Panc1 (cell line): ENCODE measurements around the gene MVP. TPM values are rescaled to one million over a fixed set of nuclear protein-coding genes. Genes with fewer than 3 reads are reported as not detected.

Experiments
- ATAC-seq: fragments of 200-7000 bp; cut with Tn5 transposase; 2 replicates; pipeline ENCODE4 v1.9.1; 2020; ENCODE audit warnings: mild to moderate bottlenecking, moderate library complexity
- BruUV-seq: library from RNA; stranded (reverse); fragments of 400-500 nt; replicated peaks from 2 replicates; lab custom pipeline; 2021; lab: Mats Ljungman, UMichigan
- CTCF ChIA-PET: fragments of 300-600 bp; sonication (Branson Sonifier 250); formaldehyde crosslinking; loops from one replicate; lab custom pipeline; 2022; ENCODE audit warnings: antibody characterized with exemption; lab: Charles Lee
- POLR2A ChIA-PET: fragments of 300-600 bp; sonication (Branson Sonifier 250); formaldehyde crosslinking; loops from one replicate; lab custom pipeline; 2022; ENCODE audit warnings: antibody characterized with exemption; lab: Charles Lee
- DNase-seq: peaks from one replicate; pipeline ENCODE4 v3.0.0-alpha.2; 2010; ENCODE audit warnings: low read depth, low spot score
- H3K27ac ChIP-seq: 2 replicates; pipeline ENCODE4 v1.5.1; 2011; ENCODE audit warnings: mild to moderate bottlenecking, low read length, inconsistent platforms
- H3K27me3 ChIP-seq: fragments of 200-500 bp; sonication (Bioruptor generic); 2 replicates; pipeline ENCODE4 v1.6.0; 2014; ENCODE audit warnings: low read length, inconsistent platforms; ENCODE audit not compliant: control insufficient read depth, insufficient read depth
- H3K36me3 ChIP-seq: fragments of 200-500 bp; sonication (Bioruptor generic); 2 replicates; pipeline ENCODE4 v1.5.1; 2014; ENCODE audit warnings: inconsistent platforms, mild to moderate bottlenecking, low read length, moderate library complexity; ENCODE audit not compliant: control insufficient read depth, insufficient read depth
- H3K4me1 ChIP-seq: 2 replicates; pipeline ENCODE4 v1.5.1; 2011; ENCODE audit warnings: inconsistent platforms, mild to moderate bottlenecking, low read length, moderate library complexity; ENCODE audit not compliant: control insufficient read depth, insufficient read depth
- H3K4me3 ChIP-seq, 2 experiments: 2 replicates each; pipeline ENCODE4 v1.5.1; 2011 to 2012; ENCODE audit warnings: low read depth in 2 of 2, low read length in 2 of 2, mild to moderate bottlenecking in 2 of 2, inconsistent platforms in 1 of 2, moderate library complexity in 1 of 2
- H3K9me3 ChIP-seq: fragments of 200-500 bp; sonication (Bioruptor generic); 2 replicates; pipeline ENCODE4 v1.5.1; 2014; ENCODE audit warnings: low read depth, mild to moderate bottlenecking, inconsistent platforms, low read length, moderate library complexity; ENCODE audit not compliant: control insufficient read depth, insufficient read depth
- POLR2AphosphoS5 ChIP-seq: IDR thresholded peaks from 2 replicates; pipeline ENCODE4 v1.6.1; 2012; ENCODE audit warnings: mild to moderate bottlenecking, low read depth, low read length, moderate library complexity
- SIN3A ChIP-seq: IDR thresholded peaks from 2 replicates; pipeline ENCODE4 v1.6.1; 2012; ENCODE audit warnings: low read depth, mild to moderate bottlenecking, low read length, moderate library complexity, borderline replicate concordance; ENCODE audit not compliant: insufficient read depth
- TCF7L2 ChIP-seq: IDR thresholded peaks from 2 replicates; pipeline ENCODE4 v1.6.1; 2011; ENCODE audit warnings: mild to moderate bottlenecking, low read depth, low read length, inconsistent platforms
- in situ Hi-C: cut with HindIII; loops from 2 replicates; pipeline ENCODE4 v1.10.0; 2016; ENCODE audit warnings: low sequenced_read_pairs, low pct_unique_long_range_greater_than_20kb
- intact Hi-C: fragments of 100-400 bp; cut with micrococcal nuclease; formaldehyde crosslinking; loops from one replicate; pipeline ENCODE4 v1.10.0; 2022; ENCODE audit not compliant: unreplicated experiment
- total RNA-seq: library from RNA; stranded (reverse); gene quantifications from one replicate; pipeline ENCODE4 v1.2.1, GENCODE V29; 2021; ENCODE audit not compliant: unreplicated experiment
- TF ChIP-seq, protein P1 (sequence below): fragments of 450-650 bp; IDR thresholded peaks from 2 replicates; pipeline ENCODE4 v1.5.1; 2017; ENCODE audit warnings: mild to moderate bottlenecking
- TF ChIP-seq, protein P2 (sequence below), 2 experiments: IDR thresholded peaks; 2 replicates each; pipeline ENCODE4 v1.6.1; 2011 to 2012; ENCODE audit warnings: low read depth in 2 of 2, control low read depth in 1 of 2, low read length in 1 of 2, mild to moderate bottlenecking in 1 of 2, moderate library complexity in 1 of 2; ENCODE audit not compliant: insufficient read depth in 1 of 2

Gene MVP
- total RNA-seq, 1 experiment from 2014 or later: 107 TPM

DNA sequence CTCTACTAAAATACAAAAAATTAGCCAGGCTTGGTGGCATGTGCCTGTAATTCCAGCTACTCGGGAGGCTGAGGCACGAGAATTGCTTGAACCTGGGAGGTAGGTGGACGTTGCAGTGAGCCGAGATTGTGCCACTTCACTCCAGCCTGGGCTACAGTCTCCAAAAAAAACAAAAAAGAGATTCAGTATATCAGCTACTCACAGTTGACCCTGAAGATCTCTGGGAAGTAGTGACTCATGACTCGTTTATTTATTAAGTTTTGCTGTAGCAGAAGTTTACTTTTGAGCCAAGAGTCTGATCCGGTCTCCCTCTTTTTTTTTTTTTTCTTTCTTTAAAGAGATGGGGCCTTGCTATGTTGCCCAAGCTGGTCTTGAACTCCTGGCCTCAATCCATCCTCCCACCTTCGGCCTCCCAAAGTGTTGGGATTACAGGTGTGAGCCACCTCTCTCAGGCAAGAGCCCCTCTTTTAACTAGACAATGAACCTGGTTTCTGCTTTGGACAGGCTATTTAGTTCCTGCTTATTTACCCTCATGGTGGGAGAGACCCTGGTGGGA, 4.4 kb downstream of the MVP start:
- H3K27ac ChIP-seq: peak overlapping the region; percentile 36
- no peaks in the 10 kb centered on the region; the same call in 1 of the 2 replicates for H3K36me3 ChIP-seq
- ATAC-seq: no peak
- ChIA-PET CTCF (no interaction called here), POLR2A (interaction anchor here (0.7 kb wide), 1 partner anchor 281 kb away, joined by 5 read pairs; no protein-coding TSS in a partner anchor)
- TF ChIP-seq, protein P1, sequence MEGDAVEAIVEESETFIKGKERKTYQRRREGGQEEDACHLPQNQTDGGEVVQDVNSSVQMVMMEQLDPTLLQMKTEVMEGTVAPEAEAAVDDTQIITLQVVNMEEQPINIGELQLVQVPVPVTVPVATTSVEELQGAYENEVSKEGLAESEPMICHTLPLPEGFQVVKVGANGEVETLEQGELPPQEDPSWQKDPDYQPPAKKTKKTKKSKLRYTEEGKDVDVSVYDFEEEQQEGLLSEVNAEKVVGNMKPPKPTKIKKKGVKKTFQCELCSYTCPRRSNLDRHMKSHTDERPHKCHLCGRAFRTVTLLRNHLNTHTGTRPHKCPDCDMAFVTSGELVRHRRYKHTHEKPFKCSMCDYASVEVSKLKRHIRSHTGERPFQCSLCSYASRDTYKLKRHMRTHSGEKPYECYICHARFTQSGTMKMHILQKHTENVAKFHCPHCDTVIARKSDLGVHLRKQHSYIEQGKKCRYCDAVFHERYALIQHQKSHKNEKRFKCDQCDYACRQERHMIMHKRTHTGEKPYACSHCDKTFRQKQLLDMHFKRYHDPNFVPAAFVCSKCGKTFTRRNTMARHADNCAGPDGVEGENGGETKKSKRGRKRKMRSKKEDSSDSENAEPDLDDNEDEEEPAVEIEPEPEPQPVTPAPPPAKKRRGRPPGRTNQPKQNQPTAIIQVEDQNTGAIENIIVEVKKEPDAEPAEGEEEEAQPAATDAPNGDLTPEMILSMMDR: no peak
- no peak for TF ChIP-seq TCF7L2
- TF ChIP-seq, protein P2, sequence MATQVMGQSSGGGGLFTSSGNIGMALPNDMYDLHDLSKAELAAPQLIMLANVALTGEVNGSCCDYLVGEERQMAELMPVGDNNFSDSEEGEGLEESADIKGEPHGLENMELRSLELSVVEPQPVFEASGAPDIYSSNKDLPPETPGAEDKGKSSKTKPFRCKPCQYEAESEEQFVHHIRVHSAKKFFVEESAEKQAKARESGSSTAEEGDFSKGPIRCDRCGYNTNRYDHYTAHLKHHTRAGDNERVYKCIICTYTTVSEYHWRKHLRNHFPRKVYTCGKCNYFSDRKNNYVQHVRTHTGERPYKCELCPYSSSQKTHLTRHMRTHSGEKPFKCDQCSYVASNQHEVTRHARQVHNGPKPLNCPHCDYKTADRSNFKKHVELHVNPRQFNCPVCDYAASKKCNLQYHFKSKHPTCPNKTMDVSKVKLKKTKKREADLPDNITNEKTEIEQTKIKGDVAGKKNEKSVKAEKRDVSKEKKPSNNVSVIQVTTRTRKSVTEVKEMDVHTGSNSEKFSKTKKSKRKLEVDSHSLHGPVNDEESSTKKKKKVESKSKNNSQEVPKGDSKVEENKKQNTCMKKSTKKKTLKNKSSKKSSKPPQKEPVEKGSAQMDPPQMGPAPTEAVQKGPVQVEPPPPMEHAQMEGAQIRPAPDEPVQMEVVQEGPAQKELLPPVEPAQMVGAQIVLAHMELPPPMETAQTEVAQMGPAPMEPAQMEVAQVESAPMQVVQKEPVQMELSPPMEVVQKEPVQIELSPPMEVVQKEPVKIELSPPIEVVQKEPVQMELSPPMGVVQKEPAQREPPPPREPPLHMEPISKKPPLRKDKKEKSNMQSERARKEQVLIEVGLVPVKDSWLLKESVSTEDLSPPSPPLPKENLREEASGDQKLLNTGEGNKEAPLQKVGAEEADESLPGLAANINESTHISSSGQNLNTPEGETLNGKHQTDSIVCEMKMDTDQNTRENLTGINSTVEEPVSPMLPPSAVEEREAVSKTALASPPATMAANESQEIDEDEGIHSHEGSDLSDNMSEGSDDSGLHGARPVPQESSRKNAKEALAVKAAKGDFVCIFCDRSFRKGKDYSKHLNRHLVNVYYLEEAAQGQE (IDR thresholded peaks at IDR 0.05; ENCODE audit: insufficient read depth in 1 of 2, low read depth in 2 of 2, low read length in 1 of 2): no peak
- no peak for TF ChIP-seq POLR2AphosphoS5
- TF ChIP-seq SIN3A: no peak
- no peaks in the 10 kb centered on the region for H3K9me3 ChIP-seq
- DNase-seq: no peak
- peaks cover 42% of the 10 kb centered on the region for H3K4me1 ChIP-seq
- no peak overlapping the region for H3K4me3 ChIP-seq
- H3K27me3 ChIP-seq: no peaks in the 10 kb centered on the region
- intact Hi-C loops: no loop called here
- in situ Hi-C loops: no loop called here
- no TSS peak for BruUV-seq

DNA sequence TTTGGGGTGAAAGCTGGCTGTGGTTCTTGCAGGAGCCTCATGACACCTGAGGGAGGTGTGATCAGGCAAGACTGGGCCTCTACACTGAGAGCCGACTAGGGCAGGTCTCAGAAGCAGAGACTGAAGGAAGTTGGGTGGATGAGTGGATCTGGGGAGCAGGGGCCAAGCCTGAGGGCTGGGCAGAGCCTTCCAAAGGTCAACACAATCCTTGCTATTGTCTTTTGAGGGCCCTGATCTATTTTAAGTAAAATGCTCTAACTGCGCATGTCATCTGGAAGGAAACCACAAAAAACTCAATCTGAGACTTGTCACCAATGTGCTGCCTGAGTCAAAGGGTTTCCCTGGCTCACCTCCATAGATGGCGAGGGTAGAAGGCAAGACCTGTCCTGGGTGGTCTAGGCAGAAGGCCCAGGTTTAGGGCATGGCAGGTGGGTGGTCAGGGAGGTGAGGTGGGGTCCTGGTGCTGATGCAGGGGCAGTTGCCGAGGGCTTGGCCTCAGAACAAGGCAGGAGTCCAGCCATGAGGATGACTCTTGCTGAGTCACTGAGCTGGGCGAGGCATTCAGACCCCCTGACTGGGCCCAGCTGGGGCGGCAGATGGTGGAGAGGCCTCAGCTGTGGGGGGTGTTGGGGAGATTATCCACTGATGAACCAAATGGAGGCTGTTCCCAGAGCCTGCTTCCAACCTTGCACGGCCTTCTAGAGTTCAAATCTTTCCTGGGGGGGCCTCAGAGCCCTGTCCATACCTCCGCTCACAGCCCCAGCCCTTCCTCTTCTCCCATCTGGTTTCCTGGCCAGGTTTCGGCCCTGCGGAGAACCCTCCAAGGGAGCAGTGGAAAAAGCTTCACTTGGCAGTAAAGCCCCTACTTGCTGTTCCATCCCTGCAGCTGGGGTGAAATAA, 5.1 kb downstream of the MVP start:
- ATAC-seq: peak; percentile 4; the same call in 1 of the 2 replicates
- no TSS peak for BruUV-seq
- Histone ChIP-seq H3K27me3 (no peaks in the 10 kb centered on the region), H3K36me3 (no peaks in the 10 kb centered on the region; the same call in 1 of the 2 replicates), H3K27ac (peak overlapping the region; percentile 36), H3K9me3 (no peaks in the 10 kb centered on the region), H3K4me1 (peaks cover 37% of the 10 kb centered on the region), H3K4me3 (no peak overlapping the region)
- DNase-seq: no peak
- in situ Hi-C loops: no loop called here
- CTCF ChIA-PET: no interaction called here
- intact Hi-C loops: no loop called here
- TF ChIP-seq, protein P2 (IDR thresholded peaks at IDR 0.05; ENCODE audit: insufficient read depth in 1 of 2, low read depth in 2 of 2, low read length in 1 of 2): no peak
- no peak for TF ChIP-seq SIN3A
- TF ChIP-seq, protein P1: no peak
- POLR2A ChIA-PET: no interaction called here
